Measurements from ENCODE around the gene MDP1.

The MDP1 gene

DNA sequence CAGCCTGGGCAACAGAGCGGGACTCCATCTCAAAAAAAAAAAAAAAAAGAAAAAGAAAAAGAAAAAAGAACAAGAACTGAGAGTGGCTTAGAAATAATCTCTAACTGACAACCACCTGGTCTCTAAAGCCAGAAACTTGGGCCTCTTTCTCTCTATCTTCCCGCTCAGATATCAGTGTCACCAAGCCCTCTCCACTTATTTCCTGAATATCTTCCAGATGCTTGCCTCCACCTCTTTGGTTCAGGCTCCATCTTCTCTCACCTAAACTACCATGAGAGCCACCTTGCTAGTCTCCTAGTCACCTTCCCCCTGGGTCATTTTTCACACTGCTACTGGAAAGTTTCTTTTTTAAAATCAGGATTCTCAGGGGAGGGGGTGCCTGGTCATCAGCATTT, 18.8 kb downstream of the MDP1 start:
- DNase-seq (ENCODE audit: low spot score), result no peak

DNA sequence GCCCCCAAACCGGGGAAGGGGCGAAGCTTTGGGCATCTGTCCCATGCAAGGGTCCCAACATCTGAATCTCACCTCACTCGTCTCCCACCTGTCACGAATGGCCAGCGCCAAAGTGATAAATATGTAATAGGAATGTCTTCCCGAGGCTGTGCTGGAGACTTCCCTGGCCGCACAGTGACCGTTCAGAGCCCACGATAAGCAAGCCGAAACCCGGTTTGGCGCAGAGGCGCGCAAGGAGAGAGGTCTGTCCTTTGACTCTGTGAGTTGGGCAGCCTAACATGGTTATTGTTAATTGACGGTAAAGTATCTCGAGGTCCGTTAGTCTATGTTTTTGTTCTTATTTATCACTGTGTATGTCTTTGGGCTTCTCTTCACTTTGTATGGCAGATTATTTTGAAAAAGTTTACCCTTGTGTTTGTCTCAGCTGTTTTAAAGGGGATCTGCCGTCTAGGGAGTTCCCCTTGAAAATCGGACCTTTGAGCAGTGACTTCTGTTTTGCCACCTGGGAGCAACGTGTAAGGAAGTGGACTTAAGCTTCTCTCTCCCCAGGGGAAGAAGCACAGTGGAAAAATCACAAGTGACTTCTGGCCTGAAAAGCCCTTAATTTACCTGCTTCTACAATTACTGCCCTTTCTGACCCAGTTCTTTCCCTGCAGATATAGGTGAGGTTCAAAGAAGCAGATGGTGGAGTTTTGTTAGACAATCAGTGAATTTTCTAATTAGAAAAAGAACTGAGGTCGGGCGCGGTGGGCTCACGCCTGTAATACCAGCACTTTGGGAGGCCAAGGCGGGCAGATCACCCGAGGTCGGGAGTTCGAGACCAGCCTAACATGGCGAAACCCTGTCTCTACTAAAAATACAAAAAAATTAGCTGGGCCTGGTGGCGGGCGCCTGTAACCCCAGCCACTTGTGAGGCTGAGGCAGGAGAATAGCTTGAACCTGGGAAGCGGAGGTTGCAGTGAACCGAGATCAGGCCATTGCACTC, 19.5 kb downstream of the MDP1 start:
- no peak for DNase-seq (ENCODE audit: low spot score)

DNA sequence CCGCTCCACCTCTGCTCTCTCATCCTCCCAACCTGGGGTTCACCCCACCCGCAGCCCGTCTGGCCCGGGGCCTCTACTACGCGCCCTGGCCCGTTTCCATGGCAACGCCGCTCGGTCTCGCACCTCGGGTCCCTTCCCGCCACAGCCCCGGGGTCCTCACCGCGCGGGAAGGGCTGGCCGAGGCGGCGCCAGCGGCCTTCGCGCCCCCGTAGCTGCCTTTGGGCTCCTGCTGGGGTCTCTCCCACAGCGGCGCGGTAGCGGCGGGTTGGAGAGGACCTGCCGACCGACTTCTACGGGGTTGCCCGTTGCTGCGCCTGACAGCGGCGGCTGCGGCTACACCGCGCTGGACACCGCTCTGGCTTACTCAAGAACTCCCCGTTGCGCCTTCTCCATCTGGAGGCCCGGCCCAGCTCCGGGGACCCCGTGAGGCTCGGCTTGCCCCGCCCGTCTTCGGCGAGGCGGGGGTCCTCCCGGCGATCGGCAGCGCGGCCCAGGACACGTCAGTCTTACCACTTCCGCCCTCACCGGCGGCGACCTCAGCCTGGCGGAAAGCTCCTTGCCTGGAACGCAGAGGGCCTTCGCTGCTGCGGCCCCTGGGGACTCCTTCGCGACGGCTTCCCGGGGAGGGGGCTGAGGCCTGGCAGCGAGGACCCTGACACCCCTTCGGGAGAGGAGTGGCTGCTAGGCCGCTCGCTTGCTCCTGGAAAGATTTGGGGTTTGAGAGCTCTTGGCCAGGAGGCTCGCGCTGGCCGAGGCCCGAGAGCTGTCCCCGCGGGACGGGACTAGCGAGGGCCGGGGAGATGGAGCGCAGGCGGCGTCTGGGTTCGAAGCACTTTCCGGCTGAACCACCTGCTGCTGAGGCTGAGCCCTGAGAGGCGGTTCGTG, 20.4 kb downstream of the MDP1 start, which contains the start of gene TM9SF1:
TSS of gene TM9SF1 (minus strand) at position 256 of the 885 bp plus-strand sequence. CDS start 422 bp downstream, outside the sequence.
- peak; percentile 95 for DNase-seq (ENCODE audit: low spot score)

DNA sequence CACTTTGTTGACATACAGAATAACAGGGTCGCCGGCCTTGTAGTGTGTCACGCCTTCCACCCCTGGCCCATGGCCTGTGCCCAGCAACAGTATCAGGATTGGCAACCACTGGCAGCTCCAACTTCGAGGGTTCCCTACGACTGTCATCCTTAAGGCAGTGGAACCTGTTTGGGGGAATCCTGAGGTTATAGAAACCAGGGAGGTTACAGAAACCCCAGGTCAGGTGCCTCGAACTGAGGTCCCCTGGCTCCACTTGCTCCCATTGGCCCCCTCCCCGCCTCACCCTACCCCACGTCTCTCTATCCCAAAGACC, 21.0 kb downstream of the MDP1 start:
- no peak for DNase-seq (ENCODE audit: low spot score)

DNA sequence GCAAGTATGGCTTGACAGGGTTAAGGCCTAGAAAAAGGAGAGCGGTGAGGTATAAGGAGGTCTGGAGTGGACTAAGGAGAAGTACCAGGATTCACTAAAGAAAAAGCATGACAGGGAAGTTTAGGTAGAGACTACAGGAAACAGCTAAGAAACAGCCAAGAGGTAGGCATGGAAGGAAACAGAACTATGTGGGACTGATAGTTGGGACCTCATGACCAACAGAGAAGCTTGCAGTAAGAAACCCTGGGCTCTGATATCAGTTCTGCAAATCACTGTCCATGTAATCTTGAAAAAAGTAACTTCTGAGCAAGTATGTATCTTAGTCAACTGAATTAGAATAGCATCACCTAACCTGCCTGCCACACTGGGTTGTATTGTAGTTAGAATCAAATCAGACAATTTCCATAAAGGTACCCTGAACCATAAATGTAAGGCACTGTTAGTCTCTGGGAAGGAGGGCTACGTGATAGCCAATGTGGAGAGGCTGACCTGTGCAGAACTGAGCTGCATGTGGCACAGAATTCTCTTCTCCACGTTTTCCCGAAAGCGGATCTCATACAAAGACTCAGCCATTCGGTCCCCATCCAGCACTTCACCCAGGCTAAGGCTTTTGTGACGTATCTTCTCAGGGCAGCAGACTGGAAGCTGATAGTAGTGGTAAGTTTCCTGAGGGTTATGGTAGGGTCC, 21.5 kb downstream of the MDP1 start:
- no peak for DNase-seq (ENCODE audit: low spot score)

DNA sequence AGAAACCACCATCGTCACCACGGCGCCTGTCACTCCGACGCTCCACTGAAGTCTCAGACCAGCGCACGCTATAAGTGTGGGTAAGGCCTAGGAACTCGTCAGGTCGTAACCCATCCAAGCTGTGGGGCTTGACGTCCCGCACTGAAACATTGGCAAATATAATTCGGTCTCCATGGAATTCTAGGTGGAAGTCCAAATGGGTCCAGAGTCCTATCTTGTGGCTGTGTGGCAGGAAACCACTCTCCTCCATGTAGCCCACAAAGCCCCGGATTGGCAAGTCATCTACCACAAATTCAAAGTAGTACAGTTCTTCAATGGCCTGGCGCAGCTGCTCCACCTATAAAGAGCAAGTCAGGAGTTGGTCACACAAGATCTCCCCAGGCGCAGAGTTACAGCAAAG, 22.9 kb downstream of the MDP1 start:
- DNase-seq (ENCODE audit: low spot score), result no peak

DNA sequence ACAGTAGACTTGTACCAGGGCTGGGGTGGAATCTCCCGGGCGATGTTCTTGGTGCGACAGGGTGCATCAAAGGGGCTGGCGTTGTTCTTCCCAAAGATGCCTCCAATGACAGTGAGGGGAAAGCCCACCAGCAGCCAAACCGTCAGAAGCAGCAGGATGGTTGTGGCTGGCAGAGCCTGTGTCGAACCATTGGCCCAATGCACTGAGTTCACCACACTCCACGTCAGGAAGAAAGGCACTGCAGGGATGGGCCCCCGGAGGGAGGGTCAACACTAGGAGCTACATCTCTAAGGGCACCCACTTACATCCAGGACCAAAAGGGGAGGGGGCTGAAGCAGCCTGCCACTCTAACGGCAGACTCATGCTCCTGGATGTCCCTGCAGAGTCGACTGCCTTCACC, 25.4 kb downstream of the MDP1 start:
- no peak for DNase-seq (ENCODE audit: low spot score)

DNA sequence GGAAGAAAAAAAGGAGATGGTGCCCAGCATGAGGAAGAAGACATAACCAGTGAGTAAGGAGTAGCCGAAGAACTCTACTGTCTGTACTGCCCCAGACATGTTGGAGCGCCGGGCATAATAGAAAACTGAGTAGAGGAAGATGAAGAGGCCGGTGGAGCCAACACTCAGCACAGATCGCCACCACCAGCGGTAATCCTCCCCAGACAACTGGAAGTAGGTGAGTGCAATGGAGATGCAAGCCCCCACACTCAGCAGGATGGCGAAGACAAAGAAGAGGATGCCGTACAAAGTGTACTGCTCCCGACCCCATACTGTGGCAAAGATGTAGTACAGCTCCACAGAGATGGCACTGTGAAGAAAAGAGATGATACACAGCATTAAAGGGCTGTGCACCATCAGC, 26.4 kb downstream of the MDP1 start:
- DNase-seq (ENCODE audit: low spot score), result no peak

DNA sequence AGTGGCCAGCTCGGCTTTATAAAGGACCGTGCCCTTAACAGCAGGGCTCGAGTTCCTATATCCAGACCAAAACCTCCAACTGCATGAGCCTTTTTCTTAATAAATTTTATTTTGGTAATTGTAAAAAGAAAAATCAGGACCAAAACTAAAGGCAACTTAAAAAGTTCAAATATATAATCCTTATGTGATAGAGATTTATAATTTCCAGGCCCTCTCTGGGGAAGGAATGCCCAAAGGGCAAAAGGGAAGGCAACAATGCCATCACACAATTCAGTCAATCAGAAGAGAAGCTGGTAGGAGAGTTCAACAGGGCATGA, 26.8 kb downstream of the MDP1 start:
- no peak for DNase-seq (ENCODE audit: low spot score)

DNA sequence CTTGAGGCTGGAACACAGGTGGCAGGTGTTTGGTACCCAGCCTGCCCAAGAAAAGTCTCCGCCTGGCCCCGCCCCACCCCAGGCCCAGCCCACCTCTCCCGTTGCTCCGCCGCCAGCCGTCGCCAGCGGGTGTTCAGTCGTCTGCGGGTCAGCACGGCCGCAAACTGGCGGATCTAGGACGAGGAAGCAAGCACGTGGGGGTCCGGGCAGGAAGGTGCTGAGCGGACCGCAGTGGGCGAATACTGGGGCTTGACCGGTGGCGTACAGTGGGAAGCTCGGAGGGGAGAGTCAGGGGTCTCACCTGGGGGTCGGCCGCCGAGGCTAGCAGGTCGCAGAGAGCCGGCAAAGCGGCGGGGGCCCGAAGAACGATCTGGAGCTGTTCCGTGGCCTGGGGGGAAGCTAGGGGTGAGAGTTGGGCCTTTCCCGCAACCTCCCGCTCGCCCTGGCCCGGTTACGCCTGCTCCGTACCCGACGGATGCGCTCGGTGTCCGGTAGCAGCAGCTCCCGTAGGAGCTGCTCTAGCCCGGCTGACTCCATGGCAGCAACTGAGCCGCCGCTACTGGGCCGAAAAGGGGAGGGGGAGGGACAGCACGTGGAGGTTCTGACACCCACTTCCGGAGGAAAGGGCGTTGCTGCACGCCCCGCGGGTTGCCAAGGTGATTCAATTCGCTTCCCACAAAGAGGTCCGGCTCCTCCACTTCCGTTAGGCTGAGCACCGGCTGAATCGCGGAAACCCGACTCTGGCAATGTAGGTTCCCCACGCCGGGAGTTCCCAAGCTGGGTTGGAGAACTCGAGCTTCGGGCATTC, 27.4 kb downstream of the MDP1 start, which contains the start of gene IPO4:
TSS of gene IPO4 (minus strand) at position 566 of the 808 bp plus-strand sequence. CDS start at position 537, 29 bp downstream.
- peak; percentile 99 for DNase-seq (ENCODE audit: low spot score)

DNA sequence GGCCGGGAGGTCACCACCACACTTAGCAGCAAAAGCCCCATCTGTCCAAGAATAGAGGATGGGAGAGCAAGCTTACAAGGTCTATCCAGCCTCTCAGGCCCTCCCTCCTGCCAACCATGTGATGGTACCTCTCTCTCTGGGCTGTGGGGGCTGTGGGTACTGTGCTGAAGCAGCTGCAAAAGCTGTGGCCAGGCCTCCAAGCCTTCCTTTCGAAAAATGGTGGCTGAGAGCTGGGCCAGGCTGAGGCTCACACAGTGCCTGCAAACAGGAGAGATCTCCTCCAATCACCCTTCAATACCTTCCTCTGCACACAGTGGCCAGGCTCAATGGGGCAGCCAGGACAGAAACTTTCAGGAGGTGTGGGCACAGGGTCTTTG, 28.3 kb downstream of the MDP1 start:
- no peak for DNase-seq (ENCODE audit: low spot score)

DNA sequence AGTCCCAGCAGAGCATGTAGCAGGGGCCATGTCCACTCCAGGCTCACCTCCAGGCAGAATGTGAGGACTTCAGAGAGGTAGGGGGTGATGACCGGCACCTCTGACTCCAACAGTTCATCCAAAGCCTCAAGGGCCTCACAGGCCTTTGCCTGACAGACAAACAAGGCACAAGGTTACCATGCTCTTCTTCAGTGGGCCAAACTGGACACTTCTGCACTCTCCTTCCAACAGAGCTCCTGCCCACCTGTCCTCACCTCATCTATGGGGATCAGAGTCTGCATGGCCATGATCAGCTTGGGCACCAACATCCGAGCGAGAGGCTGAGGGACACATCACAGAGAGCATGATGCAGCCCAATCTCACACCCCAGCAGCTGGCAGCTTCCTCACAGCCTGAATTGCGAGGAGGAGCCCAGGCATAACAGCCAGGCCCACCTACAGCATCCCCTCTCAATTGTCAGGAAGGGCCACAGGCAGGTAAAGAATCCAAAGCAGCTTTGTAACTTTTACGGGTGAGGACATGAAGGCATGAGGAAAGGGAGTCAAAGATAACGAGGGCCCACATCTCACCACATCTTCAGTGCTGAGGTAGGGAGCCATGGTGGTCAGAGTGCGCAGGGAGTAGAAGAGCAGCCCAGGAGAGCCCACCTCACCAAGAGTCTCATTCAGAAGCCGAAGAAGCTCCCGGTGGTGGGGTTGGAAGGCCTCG, 28.9 kb downstream of the MDP1 start:
- no peak for DNase-seq (ENCODE audit: low spot score)

DNA sequence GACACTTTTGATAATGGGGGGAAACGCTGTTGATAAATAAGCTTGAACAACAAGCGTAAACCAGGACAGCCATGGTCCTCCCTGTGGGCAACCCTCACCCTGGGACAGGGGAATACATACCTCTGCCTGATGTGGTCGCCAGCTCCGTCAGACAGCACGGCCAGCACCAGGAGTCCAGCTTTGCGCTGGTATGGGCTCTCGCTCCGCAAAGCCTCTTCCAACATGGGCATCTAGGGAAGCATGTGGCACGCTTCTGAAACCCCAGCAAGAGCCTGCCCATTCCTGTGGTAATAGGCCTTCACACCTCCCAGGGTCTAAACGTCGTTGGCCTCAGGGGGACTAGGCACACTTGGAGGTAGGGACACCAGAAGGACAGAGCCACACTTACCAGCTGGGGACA, 30.1 kb downstream of the MDP1 start:
- no peak for DNase-seq (ENCODE audit: low spot score)

DNA sequence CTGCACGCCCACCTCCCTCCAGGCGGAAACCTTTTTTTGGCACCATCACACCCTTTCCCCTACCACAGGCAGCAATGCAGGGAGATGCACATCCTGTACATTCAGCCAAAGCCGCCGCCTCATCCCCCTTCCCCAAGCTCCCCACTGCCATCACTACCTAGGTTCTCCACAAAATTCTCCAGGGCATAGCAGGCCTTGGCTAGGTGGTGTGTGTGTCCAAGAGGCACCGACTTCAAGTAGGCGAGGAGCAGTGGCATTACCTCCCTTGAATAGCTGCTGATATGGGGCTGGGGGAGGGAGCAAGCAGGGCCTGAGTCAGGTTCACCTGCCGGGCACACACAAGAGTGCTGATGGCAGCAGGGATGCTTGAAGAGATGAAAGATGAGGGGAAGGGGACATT, 30.8 kb downstream of the MDP1 start:
- no peak for DNase-seq (ENCODE audit: low spot score)

DNA sequence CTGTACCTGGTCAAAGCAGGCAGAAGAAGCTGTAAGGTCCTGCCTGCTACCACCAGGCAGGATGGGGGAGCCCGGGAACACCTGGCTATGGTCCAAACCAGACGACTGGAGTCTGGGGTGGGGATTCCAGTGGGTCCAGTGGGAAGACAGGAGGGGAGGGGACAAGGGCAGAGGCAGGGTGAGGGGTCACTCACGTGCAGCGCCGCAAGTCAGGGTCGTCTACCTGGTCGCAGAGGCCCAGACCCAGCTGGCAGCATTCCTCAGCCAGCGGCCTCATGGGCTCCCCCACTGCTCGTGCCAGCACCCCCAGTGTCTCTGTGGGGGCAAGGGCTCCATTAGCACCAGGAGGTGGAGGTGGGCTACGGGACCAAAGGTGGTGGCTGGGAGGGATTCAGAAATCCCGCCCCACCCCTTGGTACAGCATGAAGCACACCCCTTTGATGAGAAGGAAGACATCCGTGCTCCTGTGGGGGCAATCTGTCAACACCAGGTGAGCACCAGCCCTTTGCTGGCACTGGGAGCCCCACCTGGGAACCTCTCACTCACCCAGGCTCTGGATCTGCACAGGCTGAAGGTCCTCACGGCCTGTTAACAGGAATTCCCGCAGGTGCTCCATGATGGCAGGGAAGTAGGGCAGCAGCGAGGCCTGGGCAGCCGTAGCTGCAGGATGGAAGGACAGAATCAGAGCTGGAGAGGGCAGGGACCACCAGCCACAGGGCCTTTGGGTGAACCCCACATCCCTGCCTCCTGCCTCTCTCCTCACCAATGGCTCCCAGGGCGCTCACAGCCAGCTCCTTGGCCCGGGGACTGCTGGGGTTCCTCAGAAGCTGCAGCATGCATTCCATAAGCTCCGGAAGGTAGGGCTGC, 31.5 kb downstream of the MDP1 start:
- no peak for DNase-seq (ENCODE audit: low spot score)

DNA sequence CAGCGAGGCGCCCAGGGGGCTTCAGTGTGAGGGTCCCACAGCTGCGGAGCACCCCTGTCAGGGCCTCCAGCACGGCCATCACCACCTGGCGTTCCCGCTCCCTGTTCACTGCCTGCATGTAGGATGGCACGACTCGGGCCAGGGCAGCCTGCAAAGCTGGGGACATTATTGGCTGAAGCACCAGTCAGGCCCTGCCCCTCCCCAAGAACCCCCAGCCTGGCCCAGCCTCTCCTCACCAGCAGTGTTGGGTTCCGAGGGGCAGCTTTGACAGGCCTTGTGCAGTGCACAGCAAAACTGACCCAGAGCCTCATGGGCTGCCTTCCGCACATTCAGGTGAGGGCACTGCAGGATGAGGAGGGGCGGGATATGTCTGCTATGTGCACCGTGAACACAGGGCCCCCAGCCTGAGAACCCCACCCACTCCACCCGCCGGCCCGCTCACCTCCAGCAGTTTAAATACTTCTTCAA, 32.8 kb downstream of the MDP1 start:
- no peak for DNase-seq (ENCODE audit: low spot score)

DNA sequence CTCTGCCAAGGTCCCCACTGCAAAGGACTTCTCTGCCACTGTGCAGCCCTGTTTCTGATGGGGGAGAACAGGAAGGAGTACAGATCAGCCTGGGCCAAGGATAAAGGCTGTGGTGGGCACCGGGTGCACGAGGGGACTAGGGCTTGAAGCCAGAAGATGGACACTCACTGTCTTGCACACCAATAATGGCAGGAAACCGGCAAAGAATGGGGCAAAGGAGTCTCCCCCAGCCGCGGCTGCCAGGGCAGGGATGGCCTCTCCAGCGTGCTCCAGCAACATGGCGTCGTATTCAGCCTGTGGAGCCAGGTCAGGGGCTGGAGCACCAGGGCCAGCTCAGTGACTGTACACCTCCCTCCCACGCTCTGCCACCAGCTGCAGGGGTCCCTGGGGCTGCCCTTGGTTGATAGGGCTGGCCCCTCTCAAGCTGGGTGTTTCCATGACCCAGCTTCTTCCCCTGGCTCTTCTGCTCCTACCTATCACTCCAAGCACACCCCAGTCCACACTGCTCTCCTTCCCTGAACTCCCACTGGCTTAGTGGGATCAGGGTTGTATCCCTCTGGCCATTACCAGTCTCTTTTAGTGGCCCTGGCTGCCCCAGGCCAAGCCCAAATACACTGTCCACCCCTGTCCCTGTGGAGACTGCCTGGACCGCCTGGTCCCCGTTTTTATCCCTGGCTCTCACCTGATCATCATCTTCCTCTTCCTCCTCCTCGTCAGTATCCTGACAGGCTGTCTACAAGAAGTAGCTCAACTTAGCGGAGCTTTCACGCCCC, 33.6 kb downstream of the MDP1 start:
- DNase-seq (ENCODE audit: low spot score), result no peak

DNA sequence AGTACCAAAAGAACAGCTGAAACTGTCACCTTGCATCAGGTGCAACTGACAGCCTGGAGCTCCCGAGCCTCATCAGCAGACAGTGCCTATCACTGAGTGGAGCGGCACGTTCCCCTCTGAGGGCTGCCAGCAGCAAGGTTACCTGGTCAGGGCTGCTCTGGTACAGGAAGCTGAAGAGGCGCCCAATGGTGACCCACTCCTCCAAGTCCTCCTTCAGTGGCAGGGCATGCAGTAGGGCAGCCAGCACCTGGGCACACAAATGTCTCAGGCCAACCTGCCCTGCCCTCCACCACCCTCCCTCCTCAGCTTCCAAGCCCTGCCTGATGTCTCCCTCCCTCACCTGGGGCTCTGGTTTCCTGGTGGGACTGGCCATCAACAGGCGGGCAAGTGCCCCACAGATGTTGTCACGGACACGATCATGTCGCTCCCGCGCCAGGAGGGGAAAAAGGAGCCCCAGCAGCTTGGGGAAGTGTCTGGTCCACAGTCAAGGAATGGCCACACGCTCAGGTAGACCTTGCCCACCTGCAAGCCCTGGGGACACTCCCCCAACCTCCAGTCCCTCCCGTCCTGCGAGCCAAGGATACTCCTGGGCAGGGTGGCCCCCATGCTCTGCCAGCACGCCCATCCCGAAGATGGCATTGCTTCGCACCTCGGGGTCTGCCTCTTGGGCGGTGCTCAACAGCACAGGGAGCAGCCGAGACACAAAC, 34.3 kb downstream of the MDP1 start:
- no peak for DNase-seq (ENCODE audit: low spot score)

Measured in iPS-NIHi11 (cell line).